HG02610 (cell line): ENCODE results near the gene PURA.
A peak's percentile ranks its signal among the peaks of the same experiment; 100 is the strongest.
"Not testable (repeated sequence)": the region's sequence is repeated elsewhere in the genome, so short reads cannot be mapped to it uniquely, and the experiment has no call there.

Experiments
- ATAC-seq: cut with Tn5 transposase; IDR thresholded peaks from one replicate; pipeline ENCODE4 v1.9.1; 2021; ENCODE audit warnings: mild to moderate bottlenecking, moderate library complexity; ENCODE audit not compliant: unreplicated experiment

Gene PURA

GRCh38 chr5:140134277-140134935 is 20.5 kb downstream of the PURA start:
- no peak for ATAC-seq

GRCh38 chr5:140135127-140135526 is 21.2 kb downstream of the PURA start:
- no peak for ATAC-seq

GRCh38 chr5:140136624-140137023 is 22.7 kb downstream of the PURA start:
- ATAC-seq, result no peak

GRCh38 chr5:140140435-140140834 is 26.5 kb downstream of the PURA start:
- ATAC-seq, result no peak

- no peak for ATAC-seq
Measured at GRCh38 chr5:140141241-140141640, 27.3 kb downstream of the PURA start.

- ATAC-seq, result no peak
Measured at GRCh38 chr5:140142246-140142645, 28.3 kb downstream of the PURA start.

- ATAC-seq, result no peak
Measured at GRCh38 chr5:140142856-140143255, 28.9 kb downstream of the PURA start.

GRCh38 chr5:140143521-140144258 is 29.8 kb downstream of the PURA start:
- peak; percentile 11 for ATAC-seq

GRCh38 chr5:140145256-140145655 is 31.3 kb downstream of the PURA start:
- ATAC-seq, result no peak

GRCh38 chr5:140145818-140146522 is 32.1 kb downstream of the PURA start:
- ATAC-seq, result peak; percentile 62

- no peak for ATAC-seq
Measured at GRCh38 chr5:140146523-140146842, 32.6 kb downstream of the PURA start.

- ATAC-seq, result no peak
Measured at GRCh38 chr5:140147460-140147859, 33.6 kb downstream of the PURA start.

- no peak for ATAC-seq
Measured at GRCh38 chr5:140148508-140148907, 34.6 kb downstream of the PURA start.

GRCh38 chr5:140150201-140150600 is 36.3 kb downstream of the PURA start:
- ATAC-seq, result no peak

GRCh38 chr5:140151144-140152021 is 37.5 kb downstream of the PURA start:
- no peak for ATAC-seq

GRCh38 chr5:140152022-140152999 is 38.4 kb downstream of the PURA start:
- ATAC-seq, result no peak

GRCh38 chr5:140153255-140153654 is 39.3 kb downstream of the PURA start:
- no peak for ATAC-seq

GRCh38 chr5:140153905-140154304 is 40.0 kb downstream of the PURA start:
- no peak for ATAC-seq

- ATAC-seq, result not testable (repeated sequence)
Measured at GRCh38 chr5:140154710-140155381, 40.9 kb downstream of the PURA start.
